UCSD-AML1 (cell line): ENCODE measurements around the gene MOSPD3.

Experiments
- DNase-seq: peaks from one replicate; lab custom pipeline; 2025; ENCODE audit not compliant: unreplicated experiment; lab: John Stamatoyannopoulos, UW

The MOSPD3 gene

GRCh38 chr7:100590077-100590737 lies 22.1 kb upstream of the MOSPD3 start:
- no peak for DNase-seq

DNA sequence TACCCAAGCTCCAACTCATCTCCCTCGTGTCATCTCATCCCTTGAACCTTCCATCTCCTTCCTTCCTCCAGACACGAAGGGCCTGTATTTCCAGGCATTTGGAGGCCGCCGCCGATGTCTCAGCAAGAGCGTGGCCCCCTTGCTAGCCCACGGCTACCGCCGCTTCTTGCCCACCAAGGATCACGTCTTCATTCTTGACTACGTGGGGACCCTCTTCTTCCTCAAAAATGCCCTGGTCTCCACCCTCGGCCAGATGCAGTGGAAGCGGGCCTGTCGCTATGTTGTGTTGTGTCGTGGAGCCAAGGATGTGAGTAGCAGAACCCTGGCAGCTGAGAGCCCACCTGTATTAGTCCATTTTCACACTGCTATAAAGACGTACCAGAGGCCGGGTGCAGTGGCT lies 20.7 kb upstream of the MOSPD3 start:
- DNase-seq = no peak

GRCh38 chr7:100595188-100595587 lies 17.2 kb upstream of the MOSPD3 start:
- no peak for DNase-seq

GRCh38 chr7:100598425-100598824 lies 13.9 kb upstream of the MOSPD3 start:
- peak; percentile 7 for DNase-seq

GRCh38 chr7:100599911-100600729 lies 12.2 kb upstream of the MOSPD3 start:
- peak; percentile 12 for DNase-seq

DNA sequence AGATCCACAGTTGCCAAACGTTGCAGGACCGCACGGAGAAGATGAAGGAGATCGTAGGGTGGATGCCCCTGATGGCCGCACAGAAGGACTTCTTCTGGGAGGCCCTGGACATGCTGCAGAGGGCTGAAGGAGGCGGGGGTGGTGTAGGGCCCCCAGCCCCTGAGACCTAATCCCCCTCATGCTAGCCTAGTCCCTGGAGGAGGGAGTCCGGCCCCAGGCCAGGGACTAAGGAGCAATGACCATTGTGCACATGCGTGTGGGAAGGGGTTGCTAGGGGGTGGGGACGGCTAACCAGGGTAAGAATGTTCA lies 11.7 kb upstream of the MOSPD3 start:
- no peak for DNase-seq

GRCh38 chr7:100602889-100603725 lies 9.2 kb upstream of the MOSPD3 start:
- no peak for DNase-seq

DNA sequence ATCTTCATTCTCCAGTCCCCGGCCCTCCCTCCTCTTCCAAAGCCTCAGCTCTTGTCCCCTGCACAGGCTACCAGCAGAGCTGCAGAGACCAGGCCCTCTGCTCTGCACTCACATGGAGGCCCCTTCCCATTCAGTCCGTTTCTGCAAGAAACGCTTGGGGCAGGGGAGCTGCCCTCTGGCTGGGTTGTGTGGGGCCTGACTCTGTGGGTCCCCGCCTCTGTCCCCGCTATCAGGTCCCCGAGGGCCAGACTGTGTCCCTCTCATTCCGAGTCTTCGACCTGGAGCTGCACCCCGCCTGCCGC lies 8.7 kb upstream of the MOSPD3 start:
- no peak for DNase-seq

- peak; percentile 72 for DNase-seq
Observed at GRCh38 chr7:100604028-100604975, 8.0 kb upstream of the MOSPD3 start.

- DNase-seq = no peak
Observed at GRCh38 chr7:100604976-100605911, 7.1 kb upstream of the MOSPD3 start.

DNA sequence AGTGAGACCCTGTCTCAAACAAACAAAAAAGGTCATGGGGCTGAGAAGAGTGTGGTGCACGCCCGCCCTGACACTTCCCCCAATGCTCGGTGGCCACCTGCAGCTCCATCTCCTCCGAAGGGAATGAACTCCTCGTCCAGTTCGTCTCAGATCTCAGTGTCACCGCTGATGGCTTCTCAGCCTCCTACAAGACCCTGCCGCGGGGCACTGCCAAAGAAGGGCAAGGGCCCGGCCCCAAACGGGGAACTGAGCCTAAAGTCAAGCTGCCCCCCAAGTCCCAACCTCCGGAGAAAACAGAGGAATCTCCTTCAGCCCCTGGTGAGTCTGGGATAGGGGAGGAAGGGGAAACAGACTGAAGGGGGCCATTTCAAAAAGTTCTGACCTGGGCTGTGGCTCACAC lies 6.0 kb upstream of the MOSPD3 start:
- no peak for DNase-seq

DNA sequence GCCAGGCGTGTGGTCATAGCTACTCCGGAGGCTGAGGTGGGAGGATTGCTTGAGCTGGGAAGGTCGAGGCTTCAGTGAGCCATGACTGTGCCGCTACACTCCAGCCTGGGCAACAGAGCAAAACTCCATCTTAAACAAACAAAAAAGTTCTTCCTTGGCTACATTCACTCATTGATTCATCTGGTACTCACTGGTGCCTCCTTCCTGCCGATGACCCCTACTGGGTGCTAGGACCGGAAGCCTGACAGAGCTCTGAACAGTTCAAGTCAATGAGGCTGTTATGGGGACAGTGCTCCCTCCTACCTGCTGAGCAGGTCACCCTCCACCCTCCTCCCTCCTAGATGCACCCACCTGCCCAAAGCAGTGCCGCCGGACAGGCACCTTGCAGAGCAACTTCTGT lies 5.2 kb upstream of the MOSPD3 start:
- no peak for DNase-seq

- DNase-seq = no peak
Observed at GRCh38 chr7:100609958-100610357, 2.4 kb upstream of the MOSPD3 start.

DNA sequence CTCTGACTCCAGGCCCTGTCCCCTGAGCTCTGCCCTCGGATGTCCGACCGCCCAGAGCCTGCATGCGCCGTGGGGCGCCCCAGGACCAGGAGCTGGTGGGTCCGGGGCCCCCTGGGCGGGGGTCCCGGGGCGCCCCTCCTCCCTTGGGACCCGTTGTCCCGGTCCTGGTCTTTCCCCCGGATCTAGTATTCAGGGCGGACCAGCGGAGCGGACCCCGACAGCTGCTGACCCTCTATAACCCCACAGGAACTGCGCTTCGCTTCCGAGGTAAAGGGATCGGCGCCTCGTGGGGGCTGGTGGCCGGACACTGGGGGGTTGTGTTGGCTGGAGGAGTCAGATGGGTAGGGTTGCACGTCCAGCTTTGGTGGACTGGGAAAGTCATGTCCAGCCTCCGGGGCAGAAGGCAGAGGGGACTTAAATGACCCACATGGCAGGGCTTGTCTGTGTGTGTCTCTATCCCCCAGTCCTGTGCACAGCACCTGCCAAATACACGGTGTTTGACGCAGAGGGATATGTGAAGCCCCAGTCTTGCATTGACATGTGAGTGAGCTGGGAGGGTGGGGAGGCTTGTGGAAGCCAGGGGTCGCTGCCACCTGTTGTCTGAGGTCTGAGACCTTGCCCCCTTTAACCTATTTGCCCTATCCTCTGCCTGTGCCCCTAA lies 520 bp downstream of the MOSPD3 start:
- peak; percentile 6 for DNase-seq

GRCh38 chr7:100613412-100614175 lies 1.3 kb downstream of the MOSPD3 start:
- no peak for DNase-seq

GRCh38 chr7:100614308-100614861 lies 2.0 kb downstream of the MOSPD3 start:
- DNase-seq = no peak

GRCh38 chr7:100620239-100620638 lies 7.9 kb downstream of the MOSPD3 start:
- DNase-seq = no peak

DNA sequence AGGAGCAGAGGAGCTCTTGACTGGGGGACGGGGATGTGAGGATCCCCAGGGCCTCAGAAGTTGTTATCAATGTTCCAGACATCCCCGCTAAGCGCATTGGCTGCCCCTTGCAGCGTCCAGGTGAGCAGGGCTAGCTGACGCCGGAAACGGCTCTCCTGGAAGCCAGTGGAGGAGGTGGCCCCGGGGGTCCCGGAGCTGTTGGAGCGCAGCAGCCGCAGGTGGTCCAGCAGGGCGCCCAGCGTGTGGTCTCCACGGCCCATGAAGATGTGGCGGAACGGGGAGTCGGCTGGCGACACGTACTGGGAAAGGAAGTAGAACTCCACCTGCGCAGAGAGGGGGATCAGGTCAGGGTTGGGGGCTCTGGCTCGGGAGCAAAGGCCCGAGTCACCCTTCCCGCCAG lies 8.5 kb downstream of the MOSPD3 start:
- no peak for DNase-seq
